ENCODE results near the gene TTC9C.

GRCh38 chr11:62702246-62702645 is 26.0 kb upstream of the TTC9C start:
- TF ChIP-seq CTCF (IDR thresholded peaks at IDR 0.05) (no peak), POLR2A (IDR thresholded peaks at IDR 0.05) (no peak)
